HG03108 (cell line): Measurements from ENCODE around the gene BHLHE40.

Source experiments
- ATAC-seq: cut with Tn5 transposase; IDR thresholded peaks from one replicate; pipeline ENCODE4 v1.9.1; 2021; ENCODE audit warnings: moderate library complexity; ENCODE audit not compliant: unreplicated experiment

The BHLHE40 gene

GRCh38 chr3:4982773-4983738, 3.8 kb downstream of the BHLHE40 start:
- ATAC-seq, result no peak

DNA sequence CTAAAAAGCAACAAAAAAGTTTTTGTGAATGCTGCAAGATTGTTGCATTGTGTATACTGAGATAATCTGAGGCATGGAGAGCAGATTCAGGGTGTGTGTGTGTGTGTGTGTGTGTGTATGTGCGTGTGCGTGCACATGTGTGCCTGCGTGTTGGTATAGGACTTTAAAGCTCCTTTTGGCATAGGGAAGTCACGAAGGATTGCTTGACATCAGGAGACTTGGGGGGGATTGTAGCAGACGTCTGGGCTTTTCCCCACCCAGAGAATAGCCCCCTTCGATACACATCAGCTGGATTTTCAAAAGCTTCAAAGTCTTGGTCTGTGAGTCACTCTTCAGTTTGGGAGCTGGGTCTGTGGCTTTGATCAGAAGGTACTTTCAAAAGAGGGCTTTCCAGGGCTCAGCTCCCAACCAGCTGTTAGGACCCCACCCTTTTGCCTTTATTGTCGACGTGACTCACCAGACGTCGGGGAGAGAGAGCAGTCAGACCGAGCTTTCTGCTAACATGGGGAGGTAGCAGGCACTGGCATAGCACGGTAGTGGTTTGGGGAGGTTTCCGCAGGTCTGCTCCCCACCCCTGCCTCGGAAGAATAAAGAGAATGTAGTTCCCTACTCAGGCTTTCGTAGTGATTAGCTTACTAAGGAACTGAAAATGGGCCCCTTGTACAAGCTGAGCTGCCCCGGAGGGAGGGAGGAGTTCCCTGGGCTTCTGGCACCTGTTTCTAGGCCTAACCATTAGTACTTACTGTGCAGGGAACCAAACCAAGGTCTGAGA, 4.7 kb downstream of the BHLHE40 start:
- peak; percentile 34 for ATAC-seq

- no peak for ATAC-seq
Measured at GRCh38 chr3:4984511-4984864, 5.3 kb downstream of the BHLHE40 start.

DNA sequence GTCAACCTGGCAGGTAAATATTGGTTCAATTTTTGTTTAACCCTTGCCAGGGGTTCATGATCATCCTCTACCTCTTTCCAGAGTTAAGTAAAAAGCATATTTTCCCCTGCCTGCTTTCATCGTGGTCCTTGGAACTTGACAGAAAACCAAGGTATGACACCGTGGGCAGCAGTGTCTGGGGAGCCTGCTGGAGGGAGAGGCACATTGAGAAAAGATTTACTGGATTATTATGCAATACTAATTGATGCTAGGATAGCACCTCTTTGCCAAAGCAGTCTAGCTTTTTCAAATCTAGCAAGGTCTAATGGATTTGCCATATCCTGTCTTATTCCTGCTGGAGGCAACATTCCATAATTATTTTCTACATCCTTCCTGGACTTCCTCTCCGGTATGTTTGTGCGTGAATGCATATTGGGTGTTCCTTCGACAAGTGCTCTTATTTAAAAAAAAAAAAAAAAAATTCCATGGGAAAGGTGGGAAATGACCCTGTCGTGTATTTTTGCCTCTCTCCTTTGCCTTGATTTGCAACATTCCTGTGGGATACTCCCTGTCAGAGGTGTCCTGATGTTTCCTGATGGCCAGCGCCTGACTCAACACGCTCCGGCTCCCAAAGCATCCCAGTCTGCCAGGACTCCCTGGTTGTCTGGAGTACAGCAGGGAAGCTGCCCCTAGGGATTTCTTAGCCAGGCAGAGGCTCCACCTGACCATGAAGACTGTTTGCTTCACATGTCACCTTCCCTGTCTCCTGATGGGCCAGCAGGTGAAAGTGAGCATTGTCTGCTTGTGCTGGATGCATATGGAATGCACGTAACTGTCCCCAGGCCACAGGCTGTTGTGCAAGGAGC, 6.3 kb downstream of the BHLHE40 start:
- no peak for ATAC-seq

DNA sequence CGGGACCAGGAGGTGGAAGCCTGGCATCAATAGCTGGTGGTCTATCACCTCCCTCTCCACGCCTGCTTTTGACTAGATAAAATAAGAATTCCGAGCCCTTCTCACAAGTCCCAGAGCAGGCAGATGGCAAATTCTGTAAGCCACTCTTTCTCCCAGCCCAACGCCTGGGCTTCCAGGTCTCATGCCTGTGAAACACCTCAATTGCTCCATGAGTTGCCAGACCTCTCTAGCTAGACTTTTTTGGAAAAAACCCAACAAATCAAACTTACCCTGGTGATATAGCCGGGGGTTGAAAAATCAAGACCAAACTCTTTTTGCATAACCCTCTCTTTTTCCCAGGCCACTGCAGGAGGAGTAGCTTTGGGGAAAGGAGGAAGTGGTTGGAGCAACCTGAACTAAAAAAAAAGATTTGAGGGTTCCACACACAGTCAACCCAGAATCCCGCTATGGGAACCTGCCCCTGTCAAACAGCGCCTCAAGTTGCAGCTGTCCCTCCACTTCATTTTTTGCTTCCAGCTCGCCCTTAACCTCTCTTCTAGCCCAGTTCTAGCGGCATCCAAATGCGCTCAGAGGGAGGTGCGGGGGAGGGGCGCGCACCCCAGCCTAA, 7.0 kb downstream of the BHLHE40 start:
- peak; percentile 25 for ATAC-seq

DNA sequence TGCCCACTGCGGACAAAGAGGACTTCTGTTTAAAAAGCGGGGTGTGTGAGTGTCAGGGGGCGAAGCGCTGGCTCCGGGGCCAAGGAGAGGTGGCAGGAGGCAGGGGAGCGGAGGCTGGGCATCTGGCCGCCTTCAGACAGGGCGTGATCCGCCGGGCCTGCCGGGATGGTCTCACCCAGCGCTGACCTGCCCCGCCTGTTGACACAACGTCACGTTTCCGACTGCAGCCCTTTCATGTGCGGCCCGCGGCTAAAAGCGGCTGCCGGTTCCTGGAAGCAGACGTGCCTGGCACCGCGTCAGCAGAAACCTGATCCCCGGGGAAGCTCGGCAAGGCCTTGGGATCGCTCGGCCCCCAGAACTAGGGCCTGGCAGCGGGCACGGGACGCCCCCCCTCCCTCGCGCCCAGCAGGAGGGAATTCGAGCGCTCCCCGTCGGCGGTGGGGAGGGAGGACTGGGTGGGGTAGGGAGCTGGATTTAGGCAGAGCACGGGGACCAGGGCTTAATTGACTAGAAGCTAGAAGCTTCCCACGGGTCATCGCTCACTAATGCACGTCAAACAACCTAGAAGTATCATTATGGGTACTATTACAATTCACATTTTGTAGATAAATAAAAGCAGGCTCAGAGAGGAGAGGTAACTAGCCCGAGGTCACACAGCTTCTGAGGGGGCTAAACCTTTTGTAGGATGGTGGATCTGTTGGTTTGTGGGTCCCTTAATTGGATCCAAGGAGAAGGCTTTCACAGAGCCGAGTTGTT, 7.7 kb downstream of the BHLHE40 start:
- ATAC-seq, result peak; percentile 64

DNA sequence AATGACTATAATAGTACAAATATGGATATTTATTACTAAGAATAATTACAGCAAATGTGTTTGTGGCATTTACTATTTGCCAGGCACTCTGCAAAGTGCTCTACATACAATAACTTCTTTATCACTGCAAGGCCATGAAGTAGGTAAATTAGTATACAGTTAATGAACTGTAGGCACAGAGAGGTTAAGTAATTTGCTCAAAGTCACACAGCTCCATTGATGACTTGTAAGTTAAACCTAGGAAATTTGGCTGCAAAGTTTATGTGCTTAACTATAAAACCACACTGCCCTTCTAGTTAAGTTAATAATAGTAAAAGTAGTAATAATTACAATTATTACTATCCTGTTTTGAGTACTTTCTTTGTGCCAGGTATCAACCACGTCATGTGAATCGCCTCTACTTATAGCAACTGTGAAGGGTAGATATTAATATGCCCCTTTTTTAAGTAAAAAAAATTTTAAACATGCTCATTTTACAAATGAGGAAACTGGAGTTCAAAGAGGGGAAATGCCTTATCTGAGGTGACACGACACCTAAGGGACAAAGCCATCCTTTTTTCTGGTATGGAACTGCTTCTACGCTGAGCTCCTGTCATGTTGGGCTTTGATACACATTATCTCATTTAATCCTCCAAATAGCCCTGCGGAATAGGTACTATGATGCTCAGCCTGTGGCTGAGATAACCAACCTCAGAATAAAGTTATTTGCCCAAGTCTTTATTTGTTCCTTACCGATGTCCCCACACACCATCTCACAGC, 8.5 kb downstream of the BHLHE40 start:
- no peak for ATAC-seq

DNA sequence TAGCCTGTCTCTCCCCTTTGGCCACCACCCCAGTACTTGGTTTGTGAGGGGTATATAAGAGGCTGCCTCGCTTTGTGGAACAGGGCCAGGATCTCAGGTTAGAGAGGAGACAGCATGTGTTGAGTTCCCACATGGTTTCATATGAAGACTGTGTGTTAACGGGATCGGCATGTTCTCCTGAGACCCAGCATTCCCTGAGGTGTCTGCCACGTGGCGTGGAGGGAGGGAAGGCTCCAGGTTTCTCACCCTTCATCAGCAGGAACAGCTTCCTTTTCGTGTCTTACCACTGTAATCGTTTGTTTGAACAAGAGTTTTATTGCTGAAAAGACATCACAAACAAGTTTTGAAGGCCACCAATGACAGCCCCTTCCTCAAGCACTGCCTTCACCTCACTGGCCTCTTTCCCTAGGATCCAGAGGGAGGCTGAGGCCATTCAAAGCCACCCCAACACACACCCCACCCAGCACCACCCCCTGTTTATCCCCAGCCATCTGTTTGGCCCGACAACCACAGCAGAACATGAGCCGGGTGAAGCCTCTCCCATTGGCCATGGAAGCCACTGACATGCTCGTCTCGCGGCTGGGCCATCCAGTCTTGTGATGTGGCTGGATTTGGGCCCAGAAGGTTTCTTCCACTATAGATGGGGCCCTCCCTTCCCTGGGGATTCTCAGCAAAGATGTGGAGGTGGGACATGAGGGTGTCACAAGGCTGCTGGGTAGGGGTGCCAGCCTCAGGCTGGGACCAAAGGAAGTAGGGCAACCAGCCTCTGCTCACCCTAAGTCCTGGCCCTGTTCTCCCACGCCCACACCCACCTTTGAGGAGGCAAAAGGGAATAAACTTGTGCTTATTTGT, 10.0 kb downstream of the BHLHE40 start:
- ATAC-seq, result no peak

GRCh38 chr3:4990069-4990468, 10.8 kb downstream of the BHLHE40 start:
- ATAC-seq, result no peak

DNA sequence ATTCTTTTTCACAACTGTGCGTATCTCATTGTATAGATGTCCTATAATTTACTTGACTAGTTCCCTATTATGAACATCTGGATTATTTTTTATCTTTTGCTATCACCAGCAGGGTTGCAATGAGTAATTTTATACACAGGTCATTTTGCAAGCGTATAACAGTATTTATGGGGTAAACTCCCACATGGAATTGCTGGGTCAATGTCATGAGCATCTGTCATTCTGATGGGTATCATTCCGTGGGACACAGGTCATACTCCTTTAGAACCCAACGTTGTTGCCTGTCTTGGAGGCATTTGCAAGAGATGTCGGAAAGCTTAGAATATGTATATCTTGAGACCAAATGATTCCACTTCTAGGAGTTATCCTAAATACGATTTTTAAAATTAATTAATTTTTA, 12.9 kb downstream of the BHLHE40 start:
- ATAC-seq, result no peak

DNA sequence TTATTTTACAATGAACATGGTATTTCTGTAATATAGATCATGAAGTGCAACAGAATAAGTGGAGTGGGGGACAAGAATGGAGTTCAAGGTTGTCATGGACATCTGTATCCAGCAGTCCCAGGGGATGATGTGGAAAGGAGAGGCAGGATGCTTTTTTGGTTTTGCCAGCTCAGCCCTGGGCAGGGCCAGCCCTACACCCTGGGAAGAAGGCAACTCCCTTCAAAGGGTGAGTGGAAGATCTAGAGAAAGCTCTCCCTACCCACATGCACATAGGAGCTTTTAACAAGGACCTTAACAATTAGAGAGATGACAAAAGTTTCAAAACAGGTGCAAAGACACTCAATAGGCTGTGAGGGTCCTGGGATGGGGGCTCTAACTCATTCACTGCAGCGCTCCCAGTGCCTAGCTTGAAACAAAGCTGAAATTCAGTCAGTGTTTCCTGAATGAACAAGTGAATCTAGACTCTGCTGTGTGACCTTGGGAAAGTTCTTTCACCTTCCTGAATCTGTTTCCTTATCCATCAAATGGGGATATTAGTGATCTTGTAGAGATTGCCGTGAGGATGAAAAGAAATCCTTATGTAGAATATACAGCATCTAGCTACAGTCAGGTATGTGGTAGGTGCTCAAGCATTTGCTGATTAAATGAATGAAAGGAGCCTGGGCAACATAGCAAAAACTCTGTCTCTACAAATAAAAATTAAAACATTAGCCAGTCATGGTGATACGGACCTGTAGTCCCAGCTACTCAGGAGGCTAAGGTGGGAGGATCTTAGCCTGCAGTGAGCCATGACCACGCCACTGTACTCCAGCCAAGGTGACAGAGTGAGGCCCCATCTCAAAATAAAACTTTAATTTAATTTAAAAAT, 14.3 kb downstream of the BHLHE40 start:
- ATAC-seq, result no peak

DNA sequence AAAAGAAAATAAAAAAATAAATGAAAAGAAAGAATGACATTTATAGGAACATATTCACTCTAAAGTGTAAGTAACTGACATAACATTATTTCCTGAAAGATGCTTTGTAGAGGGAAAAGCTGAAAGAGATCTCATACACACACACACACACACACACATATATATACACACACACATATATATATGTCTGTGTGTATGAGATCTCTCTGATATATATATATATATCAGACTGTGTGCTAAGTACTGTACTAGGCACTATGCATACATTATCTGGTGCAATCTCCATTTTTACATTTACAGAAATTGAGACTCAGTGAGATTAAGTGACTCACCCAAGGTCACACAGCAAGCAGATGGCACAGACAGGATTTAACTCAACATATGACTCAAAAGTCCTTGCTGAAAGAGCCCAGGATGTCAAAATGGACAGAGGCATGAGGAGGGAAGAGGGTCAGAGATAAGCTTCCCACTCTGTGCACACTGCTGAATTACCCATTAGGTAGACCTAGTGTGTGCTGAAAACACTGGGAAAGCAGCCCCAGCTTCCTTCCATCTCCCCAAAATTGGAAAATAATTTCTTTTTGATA, 15.0 kb downstream of the BHLHE40 start:
- no peak for ATAC-seq

DNA sequence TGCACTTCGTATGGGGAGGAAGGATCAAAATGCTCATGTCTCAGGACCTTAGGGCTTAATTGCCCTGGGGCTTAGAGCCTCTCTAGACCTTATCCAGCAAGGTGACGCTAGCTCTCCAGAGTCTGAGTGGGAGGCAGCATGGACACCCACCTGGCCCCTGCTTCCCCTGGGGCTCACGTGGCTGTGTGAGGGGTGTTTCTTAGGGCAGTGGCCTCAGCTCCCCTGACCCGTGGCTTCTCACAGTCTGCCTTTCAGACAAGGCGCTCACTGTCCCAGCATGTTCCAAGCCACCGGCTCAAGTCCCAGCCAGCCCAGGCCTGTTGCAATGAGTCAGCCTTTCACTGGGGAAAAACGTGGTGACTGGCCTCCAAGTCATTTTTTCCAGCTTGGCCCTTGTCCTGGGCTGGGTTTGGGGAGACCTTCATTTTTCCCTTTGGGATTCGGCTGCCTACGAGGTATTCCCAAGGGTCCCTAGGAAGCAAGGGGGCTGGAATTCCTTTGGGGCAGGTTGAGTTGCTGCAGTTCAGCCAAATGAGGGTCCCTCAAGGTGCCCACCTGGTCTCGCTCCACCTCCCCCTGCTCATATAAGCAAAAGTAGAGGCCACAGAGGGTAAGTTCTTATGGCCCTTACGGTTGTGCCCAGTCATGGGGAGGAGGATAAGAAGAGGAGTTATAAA, 15.7 kb downstream of the BHLHE40 start:
- ATAC-seq, result peak; percentile 69

GRCh38 chr3:4995500-4996053, 16.3 kb downstream of the BHLHE40 start:
- ATAC-seq, result no peak

GRCh38 chr3:4996223-4996765, 17.1 kb downstream of the BHLHE40 start:
- no peak for ATAC-seq

DNA sequence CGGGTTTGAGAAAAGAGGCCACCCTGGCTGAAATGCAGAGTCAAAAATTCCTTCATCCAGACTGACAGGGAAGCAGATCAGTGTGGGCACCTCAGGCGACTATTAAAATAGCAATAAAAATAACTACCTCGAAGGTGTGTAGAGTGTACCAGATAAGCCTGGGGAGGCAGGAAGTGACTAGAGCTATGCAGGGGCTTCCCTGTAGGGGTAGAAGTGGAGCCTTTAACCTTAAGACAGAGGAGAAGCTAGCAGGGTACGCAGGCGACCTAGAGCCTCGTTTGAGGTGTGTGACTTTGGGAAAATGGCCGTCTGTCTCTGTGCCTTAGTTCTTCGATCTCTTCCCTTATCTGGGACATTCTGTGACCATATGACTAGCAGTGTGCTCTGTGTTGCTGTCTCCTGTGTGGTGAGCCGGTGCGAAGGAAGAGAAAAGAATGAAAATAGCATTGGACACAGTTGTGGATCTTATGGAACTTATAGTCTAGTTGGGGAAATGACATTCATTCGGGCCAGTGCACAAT, 17.6 kb downstream of the BHLHE40 start:
- no peak for ATAC-seq
